Left renal cortex interstitium (tissue), 4 donors: ENCODE results near the gene EXOC4. TPM values are rescaled to one million over a fixed set of nuclear protein-coding genes. Genes with fewer than 3 reads are reported as not detected.
"Not testable (repeated sequence)": the region's sequence is repeated elsewhere in the genome, so short reads cannot be mapped to it uniquely, and the experiment has no call there.

Experiments
- DNase-seq, 4 donors: peaks; one replicate each; pipeline ENCODE4 v3.0.0-alpha.2; 2013; ENCODE audit warnings: low read depth in 4 of 4, low spot score in 2 of 4, missing footprints in 1 of 4
- polyA plus RNA-seq, 4 donors: library from polyadenylated mRNA; unstranded; fragments of 120-200 nt; gene quantifications; one replicate each; pipeline ENCODE4 v1.2.1, GENCODE V29; 2013; ENCODE audit not compliant: insufficient read length in 4 of 4

Gene EXOC4
- polyA plus RNA-seq, 4 donors, result 62.5 to 71.8 (median 67.1) TPM

- DNase-seq, result no peak
Measured at GRCh38 chr7:133770863-133771492, 518.1 kb downstream of the EXOC4 start.

DNA sequence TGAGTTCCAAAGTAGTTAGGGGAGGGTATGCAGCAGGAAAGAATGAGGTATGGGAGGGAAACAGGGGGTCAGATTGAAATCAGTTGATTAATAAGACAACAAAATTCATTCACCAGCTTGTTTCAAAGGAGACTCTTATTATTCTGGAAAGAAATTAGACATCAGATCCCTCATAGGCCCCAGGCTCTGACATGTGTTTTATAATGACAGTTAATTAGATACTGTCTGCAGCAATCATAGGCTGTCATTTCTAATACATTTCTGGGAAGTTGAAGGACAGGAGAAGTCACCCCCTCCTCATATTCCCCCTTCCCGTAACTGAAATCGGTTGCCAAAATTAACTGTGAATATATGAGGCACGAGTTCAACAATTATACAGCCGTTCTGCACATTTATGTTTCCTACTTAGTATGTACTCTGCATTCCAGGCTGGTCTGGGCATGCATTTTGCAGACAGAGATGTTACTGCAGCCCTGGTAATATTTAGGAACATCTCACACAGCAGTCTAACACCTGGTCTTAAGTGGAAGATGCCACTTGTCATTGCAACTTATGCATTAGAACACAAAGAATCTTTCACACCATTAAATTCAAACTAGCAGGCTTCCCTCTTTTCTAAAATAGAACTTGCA, 519.0 kb downstream of the EXOC4 start:
- DNase-seq, result no peak

- DNase-seq, result no peak
Measured at GRCh38 chr7:133773601-133774000, 520.7 kb downstream of the EXOC4 start.

DNA sequence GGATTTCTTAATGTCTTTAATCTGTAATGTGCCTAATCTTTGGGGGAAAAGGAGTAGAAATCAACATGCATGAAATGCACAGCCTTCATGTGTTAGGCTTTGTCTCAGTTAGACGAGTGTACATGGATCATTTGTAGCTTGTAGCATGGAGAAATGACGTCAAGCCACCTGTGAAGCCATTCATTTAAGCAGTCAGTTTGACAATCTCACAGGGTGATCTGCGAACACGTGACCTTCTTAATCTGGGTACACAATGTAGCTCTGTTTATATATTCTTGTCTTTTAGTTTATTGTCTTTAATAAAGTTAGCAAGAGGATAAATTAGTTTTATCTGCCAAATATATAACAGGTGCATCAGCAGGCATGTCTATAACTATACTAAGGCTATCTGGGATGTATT, 522.3 kb downstream of the EXOC4 start:
- no peak for DNase-seq

GRCh38 chr7:133776266-133776665, 523.4 kb downstream of the EXOC4 start:
- no peak for DNase-seq

- no peak for DNase-seq
Measured at GRCh38 chr7:133777701-133778100, 524.8 kb downstream of the EXOC4 start.

DNA sequence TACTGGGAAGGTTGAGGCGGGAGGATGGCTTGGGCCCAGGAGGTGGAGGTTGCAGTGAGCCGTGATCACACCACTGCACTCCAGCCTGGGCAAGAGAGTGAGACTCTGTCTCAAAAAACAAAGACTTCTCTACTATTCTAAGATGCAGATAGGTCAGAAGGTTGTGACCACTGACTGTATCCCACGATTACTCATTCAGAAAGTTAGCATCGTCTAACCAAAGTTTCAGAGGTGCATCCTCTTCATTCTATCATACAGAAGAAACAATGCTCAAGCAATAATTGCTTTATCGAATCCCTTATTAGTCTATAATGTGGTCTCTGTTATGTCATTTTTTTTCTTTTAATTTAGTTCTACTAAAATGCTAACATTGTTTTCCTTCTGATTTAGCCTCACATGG, 525.6 kb downstream of the EXOC4 start:
- no peak for DNase-seq

DNA sequence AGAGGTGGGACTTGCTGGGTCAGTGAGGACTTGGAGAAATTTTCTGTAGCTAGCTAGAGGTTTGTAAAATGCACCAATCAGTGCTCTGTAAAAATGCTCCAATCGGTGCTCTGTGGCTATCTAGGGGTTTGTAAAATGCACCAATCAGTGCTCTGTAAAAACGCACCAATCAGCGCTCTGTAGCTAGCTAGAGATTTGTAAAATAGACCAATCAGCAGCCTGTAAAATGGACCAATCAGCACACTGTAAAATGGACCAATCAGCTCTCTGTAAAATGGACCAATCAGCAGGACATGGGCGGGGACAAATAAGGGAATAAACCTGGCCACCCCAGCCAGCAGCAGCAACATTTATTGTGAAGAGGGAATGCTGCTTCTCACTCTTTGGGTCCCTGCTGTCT, 526.7 kb downstream of the EXOC4 start:
- DNase-seq, result not testable (repeated sequence)

DNA sequence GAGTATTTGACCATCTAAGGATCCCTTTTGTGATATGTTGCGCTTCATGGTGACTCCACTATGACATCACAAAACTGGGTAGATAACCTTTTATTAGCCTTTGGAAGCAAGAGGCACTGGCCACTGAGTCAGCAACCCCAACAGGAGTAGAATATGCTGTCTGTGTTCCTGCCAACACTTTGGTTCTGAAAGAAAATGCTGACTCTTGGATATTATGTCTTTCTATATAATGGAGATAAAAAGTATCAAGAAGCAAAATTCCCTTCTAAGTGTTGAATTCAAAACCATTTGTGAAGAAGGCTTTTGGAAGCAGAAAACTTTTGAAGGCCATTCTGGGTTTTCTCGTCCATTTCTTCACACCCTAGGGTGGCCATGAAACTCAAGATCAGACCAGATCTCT, 528.0 kb downstream of the EXOC4 start:
- DNase-seq, result no peak

DNA sequence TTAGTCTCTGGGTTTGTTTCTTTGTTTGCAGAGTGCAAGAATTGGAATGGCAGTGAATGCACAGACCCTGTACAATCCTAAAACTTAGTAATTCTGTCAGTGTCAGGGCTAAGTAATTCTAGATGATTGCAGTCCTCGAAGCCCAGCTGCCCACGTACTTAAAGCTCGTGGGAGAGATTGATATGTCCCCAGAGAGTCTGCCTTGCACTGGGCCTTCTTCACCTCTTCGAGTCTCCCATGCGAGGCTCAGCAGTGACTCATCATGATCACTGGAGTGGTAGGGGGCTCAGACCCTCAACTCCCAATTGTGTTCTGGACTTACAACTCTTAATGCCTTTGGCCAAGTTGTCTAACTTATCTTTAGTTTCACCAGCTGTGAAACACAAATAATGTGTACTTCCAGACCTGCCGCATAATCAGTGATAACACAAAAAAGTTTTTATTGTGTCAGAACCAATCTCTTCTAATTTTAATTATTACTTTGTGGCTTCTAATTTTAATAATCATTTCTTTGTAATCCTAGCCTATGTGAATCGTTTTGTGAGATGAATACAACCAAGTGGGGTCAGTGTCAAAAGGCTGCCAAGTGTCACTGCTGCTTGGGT, 528.7 kb downstream of the EXOC4 start:
- no peak for DNase-seq

- DNase-seq, result no peak
Measured at GRCh38 chr7:133782470-133782869, 529.6 kb downstream of the EXOC4 start.

- no peak for DNase-seq
Measured at GRCh38 chr7:133783276-133783675, 530.4 kb downstream of the EXOC4 start.

DNA sequence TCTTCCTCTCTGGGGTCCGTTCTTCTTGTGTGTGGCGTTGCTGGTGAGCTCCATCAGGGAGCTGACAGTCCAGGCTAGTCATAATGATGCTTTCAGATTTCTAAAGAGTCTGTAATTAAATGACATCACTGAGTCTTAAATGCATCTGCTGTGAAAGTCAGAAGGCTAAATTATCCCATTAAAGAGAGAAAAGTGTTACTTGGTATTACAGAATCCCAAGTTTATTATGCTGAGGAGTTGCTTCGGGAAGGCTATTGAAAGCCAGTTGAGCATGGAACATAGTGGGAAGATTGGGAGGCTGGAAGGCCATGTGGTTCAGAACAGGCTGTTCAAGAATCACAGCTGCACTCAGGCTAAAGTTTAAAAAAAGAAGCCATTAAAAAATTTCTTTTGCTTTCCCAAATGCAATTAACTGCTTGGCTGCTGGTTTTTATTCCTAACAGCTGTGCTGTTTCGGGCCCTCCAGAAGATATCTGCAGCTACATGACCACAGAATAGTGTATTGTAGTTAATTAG, 531.7 kb downstream of the EXOC4 start:
- DNase-seq, result no peak

GRCh38 chr7:133786401-133786937, 533.6 kb downstream of the EXOC4 start:
- DNase-seq, result no peak

DNA sequence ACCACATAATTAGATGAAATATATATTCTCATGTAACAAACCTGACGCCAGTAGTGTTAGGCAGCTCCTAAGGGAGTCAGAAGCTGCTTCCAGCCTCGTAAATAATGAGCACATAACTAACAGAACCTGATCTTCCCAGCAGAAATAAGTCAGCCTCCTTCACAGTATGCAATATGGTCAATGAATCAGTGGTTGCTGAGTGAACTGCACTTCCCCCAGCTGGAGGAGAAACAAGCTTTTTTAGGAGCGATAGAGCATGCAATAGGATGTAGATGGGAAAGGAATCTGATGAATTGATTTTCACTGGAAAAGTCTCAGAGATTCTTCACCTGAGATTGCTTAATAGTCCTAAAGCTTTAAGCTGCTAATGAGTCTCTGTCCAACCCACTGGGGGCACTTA, 537.1 kb downstream of the EXOC4 start:
- DNase-seq, result no peak

DNA sequence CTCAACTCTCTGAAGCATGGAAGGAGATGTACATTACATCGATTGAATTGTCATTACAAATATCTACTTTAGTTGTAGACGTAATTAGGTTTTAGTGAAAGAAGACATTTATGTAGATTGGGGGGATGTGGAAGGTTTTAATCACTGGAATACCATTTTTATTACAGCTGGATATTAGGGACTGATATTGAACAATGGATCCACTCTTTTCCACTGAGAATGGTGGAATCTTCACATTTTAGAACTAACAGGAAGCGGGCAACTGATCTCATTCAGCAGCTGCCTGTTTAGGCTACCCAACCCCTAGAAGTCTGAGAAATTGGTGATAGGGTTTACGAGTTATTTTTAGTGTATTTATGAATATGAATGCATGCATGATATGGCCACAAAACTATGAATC, 538.0 kb downstream of the EXOC4 start:
- DNase-seq, result no peak

- no peak for DNase-seq
Measured at GRCh38 chr7:133794479-133794878, 541.6 kb downstream of the EXOC4 start.

- DNase-seq, result no peak
Measured at GRCh38 chr7:133795068-133795665, 542.3 kb downstream of the EXOC4 start.

DNA sequence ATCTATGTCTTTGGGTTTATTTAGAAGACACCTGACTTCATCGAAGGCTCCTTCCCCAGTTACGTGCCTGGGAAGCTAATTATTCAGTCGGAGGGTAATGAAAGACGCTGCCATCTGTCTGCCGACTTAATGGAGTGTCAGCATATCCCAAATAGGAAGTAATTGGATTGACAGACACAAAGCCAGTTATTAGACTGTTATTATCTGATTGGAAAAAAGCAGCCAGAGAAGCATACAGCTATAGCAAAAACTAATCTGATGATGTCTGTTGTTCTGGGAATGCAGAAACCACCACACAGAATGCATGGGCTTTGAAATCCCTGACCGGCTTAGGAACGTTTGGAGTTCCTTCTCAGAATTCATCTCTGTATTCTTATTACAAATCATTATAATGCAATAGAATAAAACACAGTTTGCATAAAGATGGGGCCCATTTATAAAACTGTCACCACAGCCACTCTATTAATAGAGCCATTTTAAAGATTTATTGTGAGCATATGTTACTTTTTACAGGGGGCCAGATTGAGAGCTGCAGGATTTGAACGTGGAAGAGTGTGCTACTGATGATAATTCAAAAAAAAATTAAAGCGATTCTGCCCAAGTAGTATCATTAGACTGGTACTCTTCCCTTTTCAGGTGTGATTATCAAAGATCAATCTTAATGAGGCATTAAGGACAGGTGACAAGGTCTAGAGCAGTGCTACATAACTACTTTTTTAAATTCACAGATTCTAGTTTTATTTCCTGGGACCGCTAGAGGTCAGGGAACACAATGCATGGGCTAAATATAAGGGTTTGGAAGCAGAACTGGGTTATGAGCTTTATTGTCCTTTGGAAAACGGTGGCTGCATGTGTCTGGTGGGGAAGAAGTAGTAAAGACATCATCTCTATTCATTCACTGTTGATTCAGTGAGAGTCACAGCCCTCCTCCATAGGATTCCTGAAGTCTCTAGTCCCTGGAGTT, 544.2 kb downstream of the EXOC4 start:
- DNase-seq, result no peak

DNA sequence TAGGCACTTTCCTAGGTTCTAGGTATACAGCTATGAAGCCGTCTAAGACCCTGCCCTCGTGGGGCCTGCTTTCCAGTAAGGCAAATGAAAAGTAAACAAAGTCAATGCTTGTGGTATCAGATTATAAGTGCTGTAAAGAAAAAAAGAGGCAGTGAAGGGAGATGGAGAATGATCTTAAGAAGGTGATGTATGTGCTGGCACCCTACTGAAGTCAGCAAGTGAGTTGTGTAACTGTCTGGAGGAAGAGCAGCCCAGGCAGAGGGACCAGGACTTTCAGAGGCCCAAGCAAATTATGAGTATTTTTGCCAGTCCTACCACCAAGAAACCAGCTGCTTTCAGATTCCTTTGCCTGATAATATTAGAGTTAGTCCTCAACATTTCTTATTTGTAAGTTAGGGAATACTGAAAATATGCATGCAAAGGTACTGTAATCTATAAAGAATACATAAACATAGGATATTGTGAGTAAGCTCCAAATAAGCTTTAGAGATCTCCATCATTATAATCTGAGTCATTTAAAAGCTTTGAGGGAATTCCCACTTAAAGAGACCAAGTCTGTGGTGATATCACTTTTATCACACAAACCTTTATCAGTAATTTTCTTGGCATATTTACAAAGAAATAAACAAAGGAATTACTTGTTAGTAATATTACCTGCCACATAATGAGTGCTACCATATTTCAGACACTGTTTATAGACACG, 545.1 kb downstream of the EXOC4 start:
- DNase-seq, result no peak
